NCI-H2171 (cell line): Measurements from ENCODE around the gene PCP4.
"Not testable (repeated sequence)": the region's sequence is repeated elsewhere in the genome, so short reads cannot be mapped to it uniquely, and the experiment has no call there.

Source experiments
- DNase-seq: peaks from one replicate; lab custom pipeline; 2025; lab: John Stamatoyannopoulos, UW

The PCP4 gene

GRCh38 chr21:39866093-39866492 is 1.1 kb upstream of the PCP4 start:
- DNase-seq = no peak

- no peak for DNase-seq
Measured at GRCh38 chr21:39869141-39869818, 2.0 kb downstream of the PCP4 start.

GRCh38 chr21:39873687-39874086 is 6.4 kb downstream of the PCP4 start:
- DNase-seq = no peak

- no peak for DNase-seq
Measured at GRCh38 chr21:39874206-39874605, 7.0 kb downstream of the PCP4 start.

- DNase-seq = no peak
Measured at GRCh38 chr21:39874759-39875158, 7.5 kb downstream of the PCP4 start.

GRCh38 chr21:39881661-39882060 is 14.4 kb downstream of the PCP4 start:
- no peak for DNase-seq

- no peak for DNase-seq
Measured at GRCh38 chr21:39882151-39882838, 15.1 kb downstream of the PCP4 start.

- no peak for DNase-seq
Measured at GRCh38 chr21:39882839-39883195, 15.6 kb downstream of the PCP4 start.

- DNase-seq = peak; percentile 92
Measured at GRCh38 chr21:39885119-39885848, 18.0 kb downstream of the PCP4 start.

GRCh38 chr21:39888848-39889247 is 21.6 kb downstream of the PCP4 start:
- no peak for DNase-seq

- DNase-seq = no peak
Measured at GRCh38 chr21:39891111-39891510, 23.9 kb downstream of the PCP4 start.

- not testable (repeated sequence) for DNase-seq
Measured at GRCh38 chr21:39891863-39892262, 24.6 kb downstream of the PCP4 start.

GRCh38 chr21:39900491-39900890 is 33.3 kb downstream of the PCP4 start:
- no peak for DNase-seq

- no peak for DNase-seq
Measured at GRCh38 chr21:39900911-39901310, 33.7 kb downstream of the PCP4 start.

- no peak for DNase-seq
Measured at GRCh38 chr21:39902986-39903385, 35.7 kb downstream of the PCP4 start.

- DNase-seq = no peak
Measured at GRCh38 chr21:39904457-39904856, 37.2 kb downstream of the PCP4 start.

GRCh38 chr21:39908265-39908923 is 41.2 kb downstream of the PCP4 start:
- DNase-seq = no peak

GRCh38 chr21:39911286-39912199 is 44.3 kb downstream of the PCP4 start:
- no peak for DNase-seq

GRCh38 chr21:39913706-39914305 is 46.6 kb downstream of the PCP4 start:
- no peak for DNase-seq

- no peak for DNase-seq
Measured at GRCh38 chr21:39915881-39916280, 48.6 kb downstream of the PCP4 start.

- no peak for DNase-seq
Measured at GRCh38 chr21:39918558-39918957, 51.3 kb downstream of the PCP4 start.
